SK-N-MC (cell line): ENCODE data around the gene C6orf47.
A peak's percentile ranks its signal among the peaks of the same experiment; 100 is the strongest.

Source experiments
- DNase-seq: peaks from one replicate; pipeline ENCODE4 v3.0.0-alpha.2; 2011; ENCODE audit warnings: low read depth, low spot score
- H3K27ac ChIP-seq: fragments of 200-600 bp; sonication (generic); 2 replicates; pipeline ENCODE4 v1.5.1; 2016; ENCODE audit warnings: mixed run types
- H3K36me3 ChIP-seq: fragments of 200-600 bp; sonication (generic); 2 replicates; pipeline ENCODE4 v1.6.1; 2017; ENCODE audit warnings: antibody characterized with exemption, low read length, mixed read lengths; ENCODE audit not compliant: insufficient read depth
- H3K4me3 ChIP-seq: fragments of 200-600 bp; sonication (generic); 2 replicates; pipeline ENCODE4 v1.5.1; 2016
- H3K9ac ChIP-seq: fragments of 200-600 bp; sonication (generic); 2 replicates; pipeline ENCODE4 v1.8.0; 2017; ENCODE audit warnings: mixed run types, mixed read lengths; ENCODE audit not compliant: insufficient read length
- H3K9me3 ChIP-seq: fragments of 200-600 bp; sonication (generic); 2 replicates; pipeline ENCODE4 v1.6.1; 2017; ENCODE audit warnings: low read depth, mild to moderate bottlenecking, antibody characterized with exemption, low read length, moderate library complexity, mixed read lengths
- EZH2 ChIP-seq: fragments of 200-600 bp; sonication (generic); IDR thresholded peaks from one replicate; pipeline ENCODE4 v1.6.1; 2017; ENCODE audit warnings: antibody characterized with exemption
- FOXP2 ChIP-seq: optimal IDR thresholded peaks from 2 replicates; pipeline ENCODE3; 2011; ENCODE audit warnings: mild to moderate bottlenecking, moderate library complexity; ENCODE audit not compliant: insufficient read depth; ENCODE audit errors: extremely low read length, control extremely low read depth
- POLR2AphosphoS5 ChIP-seq: IDR thresholded peaks from 2 replicates; pipeline ENCODE4 v1.6.1; 2012; ENCODE audit warnings: mild to moderate bottlenecking, low read depth, low read length, borderline replicate concordance

Gene C6orf47

GRCh38 chr6:31690231-31691077 is 29.9 kb upstream of the C6orf47 start:
- peaks cover 23% of the 10 kb centered on the region; the same call in 1 of the 2 replicates for H3K36me3 ChIP-seq
- no peak for DNase-seq
- H3K27ac ChIP-seq, result no peak overlapping the region
- H3K9me3 ChIP-seq, result no peaks in the 10 kb centered on the region
- no peak for TF ChIP-seq EZH2
- no peak for TF ChIP-seq FOXP2
- no peak for TF ChIP-seq POLR2AphosphoS5
- H3K9ac ChIP-seq, result no peak overlapping the region
- no peak overlapping the region for H3K4me3 ChIP-seq

GRCh38 chr6:31689249-31690110 is 28.9 kb upstream of the C6orf47 start:
- no peaks in the 10 kb centered on the region for H3K9me3 ChIP-seq
- H3K27ac ChIP-seq, result no peak overlapping the region
- no peak for DNase-seq
- no peak overlapping the region for H3K9ac ChIP-seq
- no peak overlapping the region for H3K4me3 ChIP-seq
- H3K36me3 ChIP-seq, result peaks cover 23% of the 10 kb centered on the region; the same call in 1 of the 2 replicates
- TF ChIP-seq FOXP2, result no peak
- TF ChIP-seq EZH2, result no peak
- TF ChIP-seq POLR2AphosphoS5, result no peak

- TF ChIP-seq EZH2 (no peak), FOXP2 (no peak), POLR2AphosphoS5 (no peak)
- Histone ChIP-seq H3K27ac (no peak overlapping the region), H3K36me3 (peaks cover 23% of the 10 kb centered on the region; the same call in 1 of the 2 replicates), H3K9me3 (no peaks in the 10 kb centered on the region), H3K4me3 (no peak overlapping the region), H3K9ac (no peak overlapping the region)
- no peak for DNase-seq
These were observed 27.5 kb upstream of the C6orf47 start for GRCh38 chr6:31687860-31688693.

GRCh38 chr6:31687321-31687720 is 26.7 kb upstream of the C6orf47 start:
- H3K36me3 ChIP-seq, result peaks cover 19% of the 10 kb centered on the region; the same call in 1 of the 2 replicates
- TF ChIP-seq FOXP2 (no peak), POLR2AphosphoS5 (no peak), EZH2 (no peak)
- DNase-seq, result no peak
- H3K4me3 ChIP-seq, result no peak overlapping the region
- no peaks in the 10 kb centered on the region for H3K9me3 ChIP-seq
- H3K27ac ChIP-seq, result no peak overlapping the region
- H3K9ac ChIP-seq, result no peak overlapping the region

- DNase-seq, result no peak
- Histone ChIP-seq H3K27ac (no peak overlapping the region), H3K36me3 (peaks cover 19% of the 10 kb centered on the region; the same call in 1 of the 2 replicates), H3K9me3 (no peaks in the 10 kb centered on the region), H3K9ac (no peak overlapping the region), H3K4me3 (no peak overlapping the region)
- TF ChIP-seq FOXP2 (no peak), POLR2AphosphoS5 (no peak), EZH2 (no peak)
These were observed 25.9 kb upstream of the C6orf47 start for GRCh38 chr6:31686483-31686882.

GRCh38 chr6:31683591-31683990 is 23.0 kb upstream of the C6orf47 start:
- no peaks in the 10 kb centered on the region for H3K9me3 ChIP-seq
- peaks cover 9% of the 10 kb centered on the region; the same call in 1 of the 2 replicates for H3K36me3 ChIP-seq
- TF ChIP-seq POLR2AphosphoS5 (no peak), FOXP2 (no peak), EZH2 (no peak)
- no peak overlapping the region for H3K27ac ChIP-seq
- H3K9ac ChIP-seq, result no peak overlapping the region
- no peak for DNase-seq
- H3K4me3 ChIP-seq, result no peak overlapping the region

- H3K9ac ChIP-seq, result peak overlapping the region; percentile 50
- no peak overlapping the region for H3K27ac ChIP-seq
- H3K9me3 ChIP-seq, result no peaks in the 10 kb centered on the region
- no peaks in the 10 kb centered on the region for H3K36me3 ChIP-seq
- TF ChIP-seq FOXP2, result no peak
- peak; percentile 26; the same call in 1 of the 2 replicates for TF ChIP-seq POLR2AphosphoS5
- no peak for TF ChIP-seq EZH2
- H3K4me3 ChIP-seq, result peak overlapping the region; percentile 76
- no peak for DNase-seq
These were observed 20.6 kb upstream of the C6orf47 start for GRCh38 chr6:31681135-31681671.
